ENCODE measurements around the gene ATP10D. TPM values are rescaled to one million over a fixed set of nuclear protein-coding genes. Genes with fewer than 3 reads are reported as not detected.

ATP10D gene
- total RNA-seq, 1 donor from 2014 or later, result 12.9 TPM

DNA sequence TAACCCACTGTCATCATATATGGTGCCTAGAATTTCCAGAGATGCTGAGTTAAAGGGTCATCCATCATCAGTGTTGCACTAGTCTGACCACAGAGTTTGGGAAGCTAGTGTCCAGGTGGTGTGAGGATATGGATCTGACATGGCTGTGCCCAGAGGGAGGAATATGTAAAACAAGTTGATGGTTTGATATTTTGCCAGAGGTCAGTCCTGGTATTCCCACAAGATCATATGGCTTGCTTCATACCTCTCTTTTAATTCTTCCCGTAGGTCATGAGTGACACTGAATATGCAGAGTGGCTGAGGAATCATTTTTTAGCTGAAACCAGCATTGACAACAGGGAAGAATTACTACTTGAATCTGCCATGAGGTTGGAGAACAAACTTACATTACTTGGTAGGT is 75.6 kb downstream of the ATP10D start:
- H3K36me3 Mint-ChIP-seq (ENCODE audit: unreplicated experiment), result no peaks in the 10 kb centered on the region
- H3K27ac Mint-ChIP-seq (ENCODE audit: unreplicated experiment), result no peak overlapping the region
- no peaks in the 10 kb centered on the region for H3K27me3 Mint-ChIP-seq (ENCODE audit: unreplicated experiment)
- H3K4me1 Mint-ChIP-seq (ENCODE audit: low read depth, unreplicated experiment), result peaks cover 12% of the 10 kb centered on the region
- no peaks in the 10 kb centered on the region for H3K9me3 Mint-ChIP-seq (ENCODE audit: unreplicated experiment)
- no peak for DNase-seq
- no peak overlapping the region for H3K4me3 Mint-ChIP-seq (ENCODE audit: unreplicated experiment)
- TF ChIP-seq CTCF (IDR thresholded peaks at IDR 0.05; ENCODE audit: partially characterized antibody, unreplicated experiment), result no peak

DNA sequence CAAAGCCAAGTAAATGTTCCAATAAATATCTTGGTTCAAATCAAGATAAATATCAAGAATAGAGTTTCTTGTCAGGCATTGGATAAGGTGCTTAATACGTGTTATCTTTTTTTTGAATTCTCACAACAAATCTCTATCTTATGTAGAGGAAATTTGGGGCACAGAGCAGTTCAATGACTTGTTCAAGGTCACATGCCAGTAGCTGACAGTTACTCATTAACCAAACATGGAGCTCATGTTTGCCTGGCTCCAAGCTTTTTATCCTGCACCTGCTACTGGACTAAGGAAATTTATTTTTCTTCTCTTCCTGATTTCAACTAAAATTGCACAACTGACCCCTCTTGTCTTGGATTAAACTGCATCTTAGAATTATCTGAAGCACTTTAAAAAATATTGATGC is 76.3 kb downstream of the ATP10D start:
- Mint-ChIP-seq H3K4me3 (ENCODE audit: unreplicated experiment) (no peak overlapping the region), H3K27ac (ENCODE audit: unreplicated experiment) (no peak overlapping the region), H3K27me3 (ENCODE audit: unreplicated experiment) (no peaks in the 10 kb centered on the region), H3K4me1 (ENCODE audit: low read depth, unreplicated experiment) (peaks cover 12% of the 10 kb centered on the region), H3K9me3 (ENCODE audit: unreplicated experiment) (no peaks in the 10 kb centered on the region), H3K36me3 (ENCODE audit: unreplicated experiment) (no peaks in the 10 kb centered on the region)
- TF ChIP-seq CTCF (IDR thresholded peaks at IDR 0.05; ENCODE audit: partially characterized antibody, unreplicated experiment), result no peak
- no peak for DNase-seq

GRCh38 chr4:47562297-47562696 is 77.2 kb downstream of the ATP10D start:
- H3K9me3 Mint-ChIP-seq (ENCODE audit: unreplicated experiment), result no peaks in the 10 kb centered on the region
- no peak overlapping the region for H3K4me3 Mint-ChIP-seq (ENCODE audit: unreplicated experiment)
- H3K27me3 Mint-ChIP-seq (ENCODE audit: unreplicated experiment), result no peaks in the 10 kb centered on the region
- H3K4me1 Mint-ChIP-seq (ENCODE audit: low read depth, unreplicated experiment), result peaks cover 12% of the 10 kb centered on the region
- no peaks in the 10 kb centered on the region for H3K36me3 Mint-ChIP-seq (ENCODE audit: unreplicated experiment)
- no peak overlapping the region for H3K27ac Mint-ChIP-seq (ENCODE audit: unreplicated experiment)
- DNase-seq, result no peak
- no peak for TF ChIP-seq CTCF (IDR thresholded peaks at IDR 0.05; ENCODE audit: partially characterized antibody, unreplicated experiment)

- no peak overlapping the region for H3K4me3 Mint-ChIP-seq (ENCODE audit: unreplicated experiment)
- no peaks in the 10 kb centered on the region for H3K36me3 Mint-ChIP-seq (ENCODE audit: unreplicated experiment)
- H3K27me3 Mint-ChIP-seq (ENCODE audit: unreplicated experiment), result peaks cover 3% of the 10 kb centered on the region
- no peak for TF ChIP-seq CTCF (IDR thresholded peaks at IDR 0.05; ENCODE audit: partially characterized antibody, unreplicated experiment)
- no peak for DNase-seq
- peaks cover 14% of the 10 kb centered on the region for H3K4me1 Mint-ChIP-seq (ENCODE audit: low read depth, unreplicated experiment)
- no peaks in the 10 kb centered on the region for H3K9me3 Mint-ChIP-seq (ENCODE audit: unreplicated experiment)
- H3K27ac Mint-ChIP-seq (ENCODE audit: unreplicated experiment), result no peak overlapping the region
Measured at GRCh38 chr4:47566566-47566965, 81.5 kb downstream of the ATP10D start.

- Mint-ChIP-seq H3K27me3 (ENCODE audit: unreplicated experiment) (peaks cover 3% of the 10 kb centered on the region), H3K4me1 (ENCODE audit: low read depth, unreplicated experiment) (peaks cover 14% of the 10 kb centered on the region), H3K4me3 (ENCODE audit: unreplicated experiment) (no peak overlapping the region), H3K9me3 (ENCODE audit: unreplicated experiment) (no peaks in the 10 kb centered on the region), H3K36me3 (ENCODE audit: unreplicated experiment) (no peaks in the 10 kb centered on the region), H3K27ac (ENCODE audit: unreplicated experiment) (no peak overlapping the region)
- no peak for DNase-seq
- no peak for TF ChIP-seq CTCF (IDR thresholded peaks at IDR 0.05; ENCODE audit: partially characterized antibody, unreplicated experiment)
Measured at GRCh38 chr4:47566969-47567368, 81.9 kb downstream of the ATP10D start.
